CD14-positive monocyte (primary cell): ENCODE results near the gene NEGR1. TPM values are rescaled to one million over a fixed set of nuclear protein-coding genes. Genes with fewer than 3 reads are reported as not detected.

Experiments
- DNase-seq, 3 donors: peaks; one replicate each; pipeline ENCODE4 v3.0.0-alpha.2; 2011 to 2022
- H2AFZ ChIP-seq: 2 replicates; pipeline ENCODE4 v1.6.0; 2012; ENCODE audit warnings: mild to moderate bottlenecking, low read depth, low read length, inconsistent platforms; ENCODE audit not compliant: insufficient read depth, poor library complexity, severe bottlenecking
- H3K27ac ChIP-seq, 2 donors: 1 replicate in 1 of 2; 2 replicates in 1 of 2; pipeline ENCODE4 v1.5.1; 2012 to 2013; ENCODE audit warnings: low read length in 2 of 2, control low read depth in 1 of 2, inconsistent platforms in 1 of 2, low read depth in 1 of 2, mild to moderate bottlenecking in 1 of 2
- H3K27me3 ChIP-seq, 2 donors: one replicate each; pipeline versions ENCODE4 v1.6.0 to v1.6.1; 2011 to 2013; ENCODE audit warnings: low read length in 2 of 2; ENCODE audit not compliant: control insufficient read depth in 2 of 2, insufficient read depth in 2 of 2
- H3K36me3 ChIP-seq, 2 donors: replicated peaks in 1 of 2; 1 replicate in 1 of 2; 2 replicates in 1 of 2; pipeline versions ENCODE4 v1.5.1 to v1.6.1; 2012 to 2013; ENCODE audit warnings: low read length in 2 of 2, control low read depth in 1 of 2, inconsistent platforms in 1 of 2, mild to moderate bottlenecking in 1 of 2; ENCODE audit not compliant: insufficient read depth in 2 of 2, control insufficient read depth in 1 of 2
- H3K4me1 ChIP-seq, 2 donors: 1 replicate in 1 of 2; 2 replicates in 1 of 2; pipeline versions ENCODE4 v1.5.1 to v1.6.1; 2012 to 2013; ENCODE audit warnings: low read length in 2 of 2, control low read depth in 1 of 2, inconsistent platforms in 1 of 2, mild to moderate bottlenecking in 1 of 2, moderate library complexity in 1 of 2; ENCODE audit not compliant: insufficient read depth in 2 of 2, control insufficient read depth in 1 of 2
- H3K4me2 ChIP-seq: replicated peaks from 2 replicates; pipeline ENCODE3; 2012; ENCODE audit warnings: low read length, moderate library complexity, mild to moderate bottlenecking; ENCODE audit not compliant: poor library complexity, severe bottlenecking; ENCODE audit errors: extremely low read depth
- H3K4me3 ChIP-seq, 3 experiments: fragments of 200-600 bp in 1 of 3; sonication (generic) in 1 of 3; replicated peaks in 1 of 3; 1 replicate in 2 of 3; 2 replicates in 1 of 3; pipeline ENCODE4 v1.5.1; 2011 to 2013; ENCODE audit warnings: low read length in 3 of 3, mild to moderate bottlenecking in 3 of 3, control low read depth in 2 of 3, low read depth in 2 of 3, inconsistent platforms in 1 of 3, moderate library complexity in 1 of 3
- H3K79me2 ChIP-seq: 2 replicates; pipeline ENCODE4 v1.6.0; 2012; ENCODE audit warnings: mild to moderate bottlenecking, control low read depth, inconsistent platforms, low read length, moderate library complexity; ENCODE audit not compliant: insufficient read depth
- H3K9ac ChIP-seq: 2 replicates; pipeline ENCODE4 v1.6.0; 2017; ENCODE audit warnings: low read length, mild to moderate bottlenecking; ENCODE audit not compliant: insufficient read depth, poor library complexity, severe bottlenecking
- H3K9me3 ChIP-seq, 2 donors: replicated peaks in 1 of 2; 1 replicate in 1 of 2; 2 replicates in 1 of 2; pipeline versions ENCODE4 v1.5.1 to v1.6.1; 2012 to 2013; ENCODE audit warnings: low read length in 2 of 2, control low read depth in 1 of 2; ENCODE audit not compliant: control insufficient read depth in 1 of 2, insufficient read depth in 1 of 2
- H4K20me1 ChIP-seq: 2 replicates; pipeline ENCODE4 v1.6.0; 2012; ENCODE audit warnings: mild to moderate bottlenecking, low read length, control low read depth, moderate library complexity; ENCODE audit not compliant: insufficient read depth
- H3K27ac Mint-ChIP-seq, 7 donors: one replicate each; pipeline ENCODE4 v1.8.0; 2020; ENCODE audit warnings: mild to moderate bottlenecking in 7 of 7, mixed read lengths in 7 of 7, moderate library complexity in 6 of 7, inconsistent platforms in 2 of 7
- H3K27me3 Mint-ChIP-seq, 3 donors: one replicate each; pipeline ENCODE4 v1.8.0; 2021 to 2022; ENCODE audit warnings: low read depth in 3 of 3, mild to moderate bottlenecking in 3 of 3, mixed read lengths in 3 of 3, moderate library complexity in 3 of 3, inconsistent platforms in 1 of 3
- H3K36me3 Mint-ChIP-seq, 2 donors: one replicate each; pipeline ENCODE4 v1.8.0; 2020; ENCODE audit warnings: mixed read lengths in 2 of 2, inconsistent platforms in 1 of 2, mild to moderate bottlenecking in 1 of 2
- H3K4me1 Mint-ChIP-seq: one replicate; pipeline ENCODE4 v1.8.0; 2020; ENCODE audit warnings: mild to moderate bottlenecking, mixed read lengths
- H3K4me3 Mint-ChIP-seq, 2 donors: one replicate each; pipeline ENCODE4 v1.8.0; 2020; ENCODE audit warnings: mild to moderate bottlenecking in 2 of 2, mixed read lengths in 2 of 2, moderate library complexity in 1 of 2
- H3K9me3 Mint-ChIP-seq, 7 donors: one replicate each; pipeline ENCODE4 v1.8.0; 2020 to 2022; ENCODE audit warnings: mixed read lengths in 7 of 7, mild to moderate bottlenecking in 6 of 7, moderate library complexity in 6 of 7, inconsistent platforms in 2 of 7
- CTCF ChIP-seq: fragments of 200-600 bp; IDR thresholded peaks from one replicate; pipeline ENCODE4 v1.8.0; 2022; ENCODE audit warnings: antibody characterized with exemption, mild to moderate bottlenecking
- WGBS: methylation state at CpG from one replicate; pipeline ENCODE4 v1.1.5; 2013; ENCODE audit warnings: missing lambda C conversion rate; ENCODE audit not compliant: insufficient coverage; 5-methylcytosine and 5-hydroxymethylcytosine counted together
- intact Hi-C, 2 donors: fragments of 100-400 bp; cut with micrococcal nuclease; formaldehyde crosslinking; loops; one replicate each; pipeline versions ENCODE4 v1.15.0 to v1.15.1; 2023
- polyA plus RNA-seq, 3 donors: library from polyadenylated mRNA; depleted of rRNA in 1 of 3; unstranded in 2 of 3; stranded (reverse) in 1 of 3; fragments of 300-500 nt in 2 of 3; fragments of >200 nt in 1 of 3; fragmentation: Illumina TruSeq in 2 of 3; gene quantifications; 1 replicate in 2 of 3; 2 replicates in 1 of 3; pipeline ENCODE4 v1.2.3, GENCODE V29; 2012 to 2021

Gene NEGR1
- polyA plus RNA-seq, 3 donors = 0.03 to 0.15 (median 0.13) TPM

GRCh38 chr1:71461416-71461815 is 820.9 kb downstream of the NEGR1 start:
- no peak overlapping the region for H3K4me3 ChIP-seq
- DNase-seq = no peak
- no peaks in the 10 kb centered on the region for H3K36me3 ChIP-seq
- no peak overlapping the region for H3K27ac ChIP-seq
- whole genome bisulfite sequencing = no CpG with 5 or more reads among the region's 2 CpGs
- no peaks in the 10 kb centered on the region for H3K9me3 ChIP-seq
- no peaks in the 10 kb centered on the region for H3K36me3 Mint-ChIP-seq
- H3K9me3 Mint-ChIP-seq = peaks cover 0 to under 1% (median 0%) of the 10 kb centered on the region in 7 donors
- no peak overlapping the region for H3K4me3 Mint-ChIP-seq
- peaks cover 0 to 2% (median 0%) of the 10 kb centered on the region in 3 donors for H3K27me3 Mint-ChIP-seq
- no peaks in the 10 kb centered on the region for H3K4me1 Mint-ChIP-seq
- H3K4me1 ChIP-seq = no peaks in the 10 kb centered on the region
- no peak overlapping the region for H2AFZ ChIP-seq
- H3K79me2 ChIP-seq = no peaks in the 10 kb centered on the region
- H3K9ac ChIP-seq = no peak overlapping the region
- H3K27me3 ChIP-seq = no peaks in the 10 kb centered on the region
- intact Hi-C loops = no loop called here
- TF ChIP-seq CTCF = no peak
- no peaks in the 10 kb centered on the region for H4K20me1 ChIP-seq
- no peak overlapping the region for H3K4me2 ChIP-seq
- no peak overlapping the region for H3K27ac Mint-ChIP-seq

GRCh38 chr1:71448444-71448843 is 833.9 kb downstream of the NEGR1 start:
- H3K4me2 ChIP-seq = no peak overlapping the region
- no peaks in the 10 kb centered on the region for H4K20me1 ChIP-seq
- H3K27me3 ChIP-seq = no peaks in the 10 kb centered on the region
- intact Hi-C loops = no loop called here
- no peaks in the 10 kb centered on the region for H3K36me3 ChIP-seq
- peaks cover 0 to 3% of the 10 kb centered on the region in 2 donors for H3K9me3 ChIP-seq
- no peak overlapping the region for H3K27ac ChIP-seq
- no peaks in the 10 kb centered on the region for H3K4me1 ChIP-seq
- H2AFZ ChIP-seq = no peak overlapping the region
- no peak for DNase-seq
- H3K4me3 ChIP-seq = no peak overlapping the region
- no peaks in the 10 kb centered on the region for H3K27me3 Mint-ChIP-seq
- no peaks in the 10 kb centered on the region for H3K36me3 Mint-ChIP-seq
- H3K4me3 Mint-ChIP-seq = no peak overlapping the region
- H3K27ac Mint-ChIP-seq = no peak overlapping the region
- no peak overlapping the region for H3K9ac ChIP-seq
- no peaks in the 10 kb centered on the region for H3K4me1 Mint-ChIP-seq
- no peaks in the 10 kb centered on the region for H3K79me2 ChIP-seq
- WGBS = 93% methylated on average over 4 of the region's 8 CpGs
- H3K9me3 Mint-ChIP-seq = peaks cover 0 to 10% (median 6%) of the 10 kb centered on the region in 7 donors
- TF ChIP-seq CTCF = no peak
